Globus pallidus (tissue), 1 donor: ENCODE results near the gene DNAAF5.
"Not testable (repeated sequence)": the region's sequence is repeated elsewhere in the genome, so short reads cannot be mapped to it uniquely, and the experiment has no call there.

Experiments
- DNase-seq: peaks from one replicate; pipeline ENCODE4 v3.0.0-alpha.2; 2015; ENCODE audit warnings: low spot score

The DNAAF5 gene

DNA sequence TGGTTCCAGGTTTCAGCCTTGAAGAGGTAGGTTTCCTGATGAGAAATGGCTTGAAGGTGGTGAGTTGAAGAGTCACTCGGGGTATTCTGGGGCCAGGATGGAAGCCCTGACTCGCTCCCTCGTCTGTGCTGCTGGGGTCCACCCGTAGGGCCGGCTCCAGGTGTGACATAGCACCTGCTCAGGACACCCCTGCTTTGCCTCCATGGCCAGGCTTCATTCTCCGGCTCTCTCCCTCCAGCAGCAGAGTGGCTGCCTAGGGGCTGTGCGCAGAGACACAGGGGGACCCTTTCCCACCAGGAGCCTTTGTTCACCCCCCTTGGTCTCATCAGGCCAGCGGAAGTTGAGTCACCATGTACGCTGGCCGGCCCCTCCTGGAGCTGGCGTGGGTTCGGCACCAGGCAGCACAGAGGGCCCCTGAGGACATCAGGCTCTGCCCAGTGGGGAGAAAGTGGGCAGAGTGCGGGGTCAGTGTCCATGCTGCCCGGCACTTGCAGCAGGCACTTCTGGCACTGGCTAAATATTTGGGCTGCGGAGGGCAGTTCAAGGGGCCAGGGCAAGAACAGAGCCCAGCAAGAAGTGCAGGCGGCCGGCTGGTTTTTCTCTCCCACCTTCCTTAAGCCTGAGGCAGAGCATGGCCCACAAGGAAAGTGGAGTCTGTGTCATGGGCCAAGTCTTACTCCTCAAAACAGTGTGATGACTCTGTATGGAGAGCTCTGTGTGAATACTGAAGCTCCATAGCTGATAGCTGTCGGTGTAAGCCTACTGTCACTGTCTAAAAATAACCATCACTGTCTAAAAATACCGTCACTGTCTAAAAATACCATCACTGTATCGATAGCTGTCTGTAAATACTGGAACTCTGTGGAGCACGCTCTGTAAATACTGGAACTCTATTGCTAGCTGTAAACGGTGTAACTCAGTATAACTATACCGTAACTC, 4.3 kb downstream of the DNAAF5 start:
- DNase-seq = no peak

DNA sequence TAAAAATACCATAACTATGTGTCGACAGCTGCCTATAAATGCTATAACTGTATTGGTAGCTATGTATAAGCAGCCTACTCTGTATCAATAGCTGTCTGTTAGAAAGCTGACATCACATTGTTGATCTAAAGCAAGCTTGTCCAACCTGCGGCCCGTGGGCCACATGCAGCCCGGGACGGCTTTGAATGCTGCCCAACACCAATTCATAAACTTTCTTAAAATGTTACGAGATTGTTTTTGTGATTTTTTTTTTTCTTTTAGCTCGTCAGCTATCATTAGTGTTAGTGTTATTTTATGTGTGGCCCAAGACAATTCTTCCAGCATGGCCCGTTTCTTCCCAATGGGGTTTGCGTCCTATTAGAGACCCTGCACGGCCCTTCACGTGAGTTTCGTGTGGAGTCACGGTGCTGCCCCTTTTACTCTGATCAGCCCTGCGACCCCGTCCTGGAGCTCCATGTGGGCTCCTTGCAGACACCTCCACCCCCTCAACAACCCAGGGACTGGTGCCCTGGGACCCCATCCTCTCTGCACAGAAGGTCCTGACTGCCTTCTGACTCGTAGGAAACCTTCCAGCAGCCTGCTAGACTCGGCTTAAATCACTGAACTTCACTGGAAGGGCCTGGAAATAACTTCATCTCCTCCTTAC, 5.1 kb downstream of the DNAAF5 start:
- no peak for DNase-seq

DNA sequence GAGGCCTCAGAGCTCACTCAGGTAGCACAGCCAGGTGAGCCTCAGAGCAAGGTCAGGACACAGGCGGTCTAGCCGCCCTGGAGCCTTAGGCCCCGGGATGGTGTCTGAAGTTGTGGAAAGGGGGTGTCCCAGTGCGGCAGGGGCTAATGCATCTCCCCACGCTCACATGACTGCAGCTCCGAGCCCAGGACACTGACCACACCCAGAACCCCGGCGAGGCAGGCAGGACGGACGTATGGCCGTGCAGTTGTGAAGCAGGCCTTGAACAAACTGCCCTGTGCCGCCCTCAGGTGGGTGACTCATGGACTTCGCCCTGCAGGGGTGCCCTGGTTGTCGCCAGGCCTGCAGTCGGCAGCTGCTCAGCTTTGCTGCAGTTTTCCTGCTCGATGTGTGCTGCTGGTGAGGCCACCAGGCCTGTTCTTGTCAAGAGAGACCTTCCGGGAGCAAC, 5.6 kb downstream of the DNAAF5 start:
- DNase-seq = no peak

DNA sequence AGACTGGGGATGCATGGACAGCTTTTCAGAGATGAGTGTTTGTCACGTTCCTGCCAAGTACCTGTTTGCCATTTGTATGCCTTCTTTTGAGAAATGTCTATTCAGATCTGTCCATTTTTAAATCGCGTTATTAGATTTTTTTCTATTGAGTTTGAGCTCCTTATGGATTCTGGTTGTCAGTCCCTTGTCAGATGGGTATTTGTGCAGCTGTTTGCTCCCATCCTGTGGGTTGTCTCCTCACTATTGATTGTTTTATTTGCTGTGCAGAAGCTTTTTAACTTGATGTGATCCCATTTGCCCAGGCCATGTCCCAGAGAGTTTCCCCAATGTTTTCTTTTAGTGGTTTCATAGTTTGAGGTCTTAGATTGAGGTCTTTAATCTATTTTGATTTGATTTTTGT, 6.1 kb downstream of the DNAAF5 start:
- DNase-seq = no peak

DNA sequence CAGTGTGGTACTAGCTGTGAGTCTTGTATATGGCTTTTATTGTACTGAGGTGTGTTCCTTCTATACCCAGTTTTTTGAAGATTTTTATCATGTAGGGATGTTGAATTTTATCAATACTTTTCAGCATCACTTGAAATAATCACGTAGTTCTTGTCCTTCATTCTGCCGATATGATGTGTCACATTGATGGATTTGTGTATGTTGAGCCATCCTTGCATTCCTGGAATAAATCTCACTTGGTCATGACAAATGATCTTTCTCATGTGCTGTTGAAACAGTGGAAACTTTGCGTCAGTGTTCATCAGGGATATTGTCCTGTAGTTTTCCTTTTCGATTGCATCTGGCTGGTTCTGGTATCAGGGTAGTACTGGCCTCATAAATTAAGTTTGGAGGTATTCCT, 7.7 kb downstream of the DNAAF5 start:
- DNase-seq = no peak

DNA sequence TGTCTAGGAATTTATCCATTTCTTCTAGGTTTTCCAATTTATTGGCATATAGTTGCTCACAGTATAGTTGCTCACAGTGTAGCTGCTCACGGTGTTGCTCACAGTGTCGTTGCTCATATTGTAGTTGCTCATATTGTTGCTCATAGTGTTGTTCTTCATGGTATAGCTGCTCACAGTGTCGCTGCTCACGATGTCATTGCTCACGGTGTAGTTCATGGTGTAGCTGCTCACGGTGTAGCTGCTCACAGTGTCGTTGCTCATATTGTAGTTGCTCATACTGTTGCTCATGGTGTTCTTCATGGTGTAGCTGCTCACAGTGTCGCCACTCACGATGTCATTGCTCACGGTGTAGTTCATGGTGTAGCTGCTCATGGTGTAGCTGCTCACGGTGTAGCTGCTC, 8.3 kb downstream of the DNAAF5 start:
- no peak for DNase-seq

DNA sequence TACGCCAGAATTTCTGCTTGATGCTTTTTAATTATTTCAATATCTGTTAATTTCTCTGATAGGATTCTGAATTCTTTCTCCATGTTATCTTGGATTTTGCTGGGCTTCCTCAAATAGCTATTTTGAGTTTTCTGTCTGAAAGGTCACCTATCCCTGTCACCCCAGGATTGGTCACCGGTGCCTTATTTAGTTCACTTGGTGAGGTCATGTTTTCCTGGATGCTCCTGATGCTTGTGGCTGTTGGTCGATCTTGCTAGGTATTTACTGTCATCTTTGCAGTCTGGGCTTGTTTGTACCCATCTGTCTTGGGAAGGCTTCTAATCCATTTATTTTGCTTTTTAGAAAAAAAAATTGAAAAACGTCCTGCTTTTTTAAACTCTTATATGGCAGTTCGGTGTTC, 11.7 kb downstream of the DNAAF5 start:
- no peak for DNase-seq

DNA sequence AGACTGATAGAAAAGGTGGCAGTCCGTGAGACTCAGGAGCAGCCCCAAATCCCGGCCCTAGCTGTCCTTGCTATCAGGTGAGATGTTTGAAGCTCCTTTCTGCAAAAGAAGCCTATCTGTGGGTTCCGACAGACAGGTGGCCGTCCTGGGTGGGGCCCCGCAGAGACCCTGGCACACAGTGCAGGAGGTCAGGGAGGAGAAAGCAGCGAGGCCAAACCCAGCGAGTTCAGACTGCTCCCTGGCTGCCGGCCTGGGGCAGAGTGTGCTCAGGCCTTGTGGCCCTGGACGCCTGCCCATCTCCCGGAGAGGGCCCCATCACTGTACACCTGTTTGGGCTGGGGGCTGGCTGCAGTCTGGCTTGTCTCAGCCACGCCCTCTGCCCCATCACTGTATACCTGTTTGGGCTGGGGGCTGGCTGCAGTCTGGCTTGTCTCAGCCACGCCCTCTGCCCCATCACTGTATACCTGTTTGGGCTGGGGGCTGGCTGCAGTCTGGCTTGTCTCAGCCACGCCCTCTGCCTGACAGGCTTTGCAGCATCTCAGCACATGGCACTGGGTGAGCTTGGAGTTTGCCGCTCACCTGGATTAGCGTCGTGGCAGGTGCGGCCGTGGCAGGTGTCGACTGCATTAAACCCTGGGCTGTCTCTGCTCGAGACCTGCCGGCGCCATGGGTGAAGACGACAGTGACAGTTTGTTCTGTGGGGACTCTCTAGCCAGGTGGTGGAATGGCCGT, 12.4 kb downstream of the DNAAF5 start:
- DNase-seq = no peak

DNA sequence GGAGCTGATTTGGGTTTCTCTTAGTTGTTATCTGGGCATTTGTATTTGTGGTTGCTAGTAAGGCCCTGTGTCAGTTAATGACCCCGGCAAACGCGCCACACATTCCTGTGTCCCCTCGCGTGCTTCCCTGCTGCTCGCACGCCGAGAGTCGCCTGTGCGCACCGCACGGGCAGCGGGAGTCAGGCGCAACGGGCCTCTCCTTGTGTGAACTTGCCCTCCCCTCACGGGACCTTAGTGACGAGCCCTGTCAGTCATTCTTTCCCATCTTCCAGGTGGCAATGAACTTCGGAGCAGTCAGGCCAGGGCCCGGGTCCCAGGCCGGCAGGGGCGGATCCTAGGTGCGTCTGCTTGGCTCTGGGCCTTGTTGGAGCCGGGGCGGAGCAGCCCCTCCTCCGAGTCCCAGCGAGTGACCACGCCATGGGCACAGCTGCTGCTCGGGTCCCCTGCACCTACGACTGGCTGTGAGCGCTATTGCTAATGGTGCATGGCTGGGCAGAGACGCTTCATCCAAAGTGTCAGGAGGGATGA, 13.0 kb downstream of the DNAAF5 start:
- DNase-seq = no peak

DNA sequence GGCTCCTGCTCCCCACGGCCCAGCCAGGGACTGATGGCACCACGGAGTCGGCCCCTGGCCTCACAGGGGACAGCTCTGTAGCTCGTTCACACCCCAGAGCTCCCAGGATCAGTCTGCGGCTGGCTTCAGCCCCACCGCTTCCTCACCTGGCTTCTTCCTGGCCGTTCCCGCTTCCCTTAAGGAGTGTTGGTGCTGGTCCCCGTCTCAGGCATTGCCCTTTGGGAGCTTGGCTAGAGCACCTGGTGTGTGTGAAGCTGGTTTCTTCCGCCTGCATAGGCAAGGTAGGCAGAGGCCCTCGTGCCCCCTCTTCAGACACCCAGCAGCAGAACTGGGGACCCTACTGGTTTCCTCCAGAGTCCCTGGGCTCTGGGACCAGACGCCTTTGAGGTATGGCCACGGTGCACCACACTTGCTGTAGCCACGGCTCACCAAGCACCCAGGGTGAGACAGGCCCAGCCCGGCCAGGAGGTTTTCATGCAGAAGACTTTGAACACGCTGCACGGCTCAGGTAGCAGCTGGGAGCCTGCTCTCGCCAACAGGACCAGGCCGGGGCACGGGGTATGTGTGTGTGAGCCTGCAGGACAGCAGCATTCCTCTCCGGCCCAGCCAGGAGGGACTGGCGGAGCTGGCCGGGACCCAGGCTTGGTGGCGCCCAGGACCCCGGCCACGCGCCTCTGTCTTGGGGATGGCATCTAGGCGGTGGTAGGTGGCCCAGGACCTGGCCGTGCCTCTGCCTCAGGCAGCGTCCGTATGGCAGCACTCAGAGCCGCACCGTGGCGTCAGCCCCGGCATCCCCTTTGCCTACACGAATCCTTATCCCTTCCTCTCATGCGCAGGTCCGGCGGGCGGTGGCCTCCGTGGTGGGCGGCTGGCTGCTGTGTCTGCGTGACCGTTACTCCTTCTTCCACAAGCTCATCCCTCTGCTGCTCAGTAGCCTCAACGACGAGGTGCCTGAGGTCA, 13.8 kb downstream of the DNAAF5 start:
- no peak for DNase-seq

DNA sequence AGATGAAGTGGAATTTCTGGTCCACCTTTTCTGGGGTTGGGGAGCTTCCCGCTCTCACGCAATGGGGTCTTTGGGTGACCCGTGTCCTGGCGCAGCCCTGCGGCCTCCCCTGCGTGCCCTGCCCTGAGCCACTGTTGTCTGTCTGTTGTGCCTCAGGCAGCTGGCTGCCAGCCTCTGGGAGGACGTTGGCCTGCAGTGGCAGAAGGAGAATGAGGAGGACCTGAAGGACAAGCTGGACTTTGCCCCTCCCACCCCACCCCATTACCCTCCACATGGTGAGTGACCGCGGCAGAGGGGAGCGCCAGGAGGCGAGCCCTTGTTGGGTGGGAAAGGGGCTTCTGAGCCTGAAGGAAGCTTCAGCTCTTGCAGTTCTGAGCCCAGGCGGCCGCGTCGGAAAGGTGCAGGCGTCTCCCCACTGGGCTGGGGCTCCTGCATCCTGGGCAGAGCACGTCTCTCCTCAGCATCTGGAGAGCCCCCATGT, 14.7 kb downstream of the DNAAF5 start:
- no peak for DNase-seq

DNA sequence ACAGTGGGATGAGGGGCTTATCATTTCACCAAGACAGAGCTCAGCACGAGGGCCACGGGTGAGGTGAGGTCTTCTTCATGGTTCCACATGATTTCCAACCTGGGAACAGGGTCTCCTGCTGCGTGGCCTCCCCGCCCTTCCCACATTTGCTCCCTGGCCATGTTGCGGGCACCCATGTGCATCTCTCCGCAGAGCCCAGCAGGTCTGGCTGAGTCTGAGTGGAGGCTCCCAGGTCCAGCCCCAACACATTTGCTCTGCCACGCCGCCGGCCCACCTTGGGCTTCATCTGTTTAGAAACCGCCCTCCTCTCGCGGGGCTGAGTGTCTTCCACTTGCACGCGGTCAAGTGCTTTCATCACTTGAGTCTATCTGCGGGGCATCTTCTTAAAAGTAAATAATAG, 15.4 kb downstream of the DNAAF5 start:
- DNase-seq = no peak

DNA sequence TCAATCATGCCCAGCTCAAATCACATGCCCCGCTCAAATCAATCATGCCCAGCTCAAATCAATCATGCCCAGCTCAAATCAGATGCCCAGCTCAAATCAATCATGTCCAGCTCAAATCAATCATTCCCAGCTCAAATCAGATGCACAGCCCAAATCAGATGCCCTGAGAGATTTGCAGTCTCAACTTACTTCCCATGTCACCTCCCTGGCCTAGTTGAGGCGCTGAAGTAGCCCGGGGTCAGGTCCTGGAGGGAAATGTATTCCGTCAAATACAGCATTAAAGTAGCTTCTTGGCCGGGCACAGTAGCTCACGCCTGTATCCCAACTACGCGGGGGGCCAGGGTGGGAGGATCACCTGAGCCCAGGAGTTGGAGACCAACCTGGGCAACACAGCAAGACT, 16.3 kb downstream of the DNAAF5 start:
- DNase-seq = no peak

DNA sequence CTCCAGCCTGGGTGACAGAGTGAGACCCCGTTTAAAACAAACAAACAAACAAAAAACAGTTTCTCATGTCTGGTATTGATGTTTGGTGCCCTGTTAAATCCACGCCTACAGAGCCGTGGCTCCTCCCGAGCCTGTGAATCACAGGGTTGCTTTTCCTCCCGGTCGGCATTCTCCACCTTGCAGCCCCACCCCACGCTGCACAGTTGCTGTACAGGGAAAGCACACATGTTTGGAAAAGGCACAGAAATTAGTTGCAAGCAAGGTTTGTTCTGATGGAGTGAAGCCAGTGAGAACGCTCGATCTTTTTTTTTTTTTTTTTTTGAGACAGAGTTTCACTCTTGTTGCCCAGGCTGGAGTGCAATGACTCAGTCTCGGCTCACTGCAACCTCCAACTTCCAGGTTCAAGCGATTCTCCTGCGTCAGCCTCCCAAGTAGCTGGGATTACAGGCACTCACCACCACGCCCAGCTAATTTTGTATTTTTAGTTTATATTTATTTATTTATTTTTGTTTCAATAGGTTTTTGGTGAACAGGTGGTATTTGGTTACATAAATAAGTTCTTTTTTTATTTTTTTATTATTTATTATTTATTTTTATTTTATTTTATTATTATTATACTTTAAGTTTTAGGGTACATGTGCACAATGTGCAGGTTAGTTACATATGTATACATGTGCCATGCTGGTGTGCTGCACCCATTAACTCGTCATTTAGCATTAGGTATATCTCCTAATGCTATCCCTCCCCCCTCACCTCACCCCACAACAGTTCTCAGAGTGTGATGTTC, 17.0 kb downstream of the DNAAF5 start:
- not testable (repeated sequence) for DNase-seq

DNA sequence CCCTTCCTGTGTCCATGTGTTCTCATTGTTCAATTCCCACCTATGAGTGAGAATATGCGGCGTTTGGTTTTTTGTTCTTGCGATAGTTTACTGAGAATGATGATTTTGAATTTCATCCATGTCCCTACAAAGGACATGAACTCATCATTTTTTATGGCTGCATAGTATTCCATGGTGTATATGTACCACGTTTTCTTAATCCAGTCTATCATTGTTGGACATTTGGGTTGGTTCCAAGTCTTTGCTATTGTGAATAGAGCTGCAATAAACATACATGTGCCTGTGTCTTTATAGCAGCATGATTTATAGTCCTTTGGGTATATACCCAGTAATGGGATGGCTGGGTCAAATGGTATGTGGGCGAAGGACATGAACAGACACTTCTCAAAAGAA, 17.6 kb downstream of the DNAAF5 start:
- not testable (repeated sequence) for DNase-seq

DNA sequence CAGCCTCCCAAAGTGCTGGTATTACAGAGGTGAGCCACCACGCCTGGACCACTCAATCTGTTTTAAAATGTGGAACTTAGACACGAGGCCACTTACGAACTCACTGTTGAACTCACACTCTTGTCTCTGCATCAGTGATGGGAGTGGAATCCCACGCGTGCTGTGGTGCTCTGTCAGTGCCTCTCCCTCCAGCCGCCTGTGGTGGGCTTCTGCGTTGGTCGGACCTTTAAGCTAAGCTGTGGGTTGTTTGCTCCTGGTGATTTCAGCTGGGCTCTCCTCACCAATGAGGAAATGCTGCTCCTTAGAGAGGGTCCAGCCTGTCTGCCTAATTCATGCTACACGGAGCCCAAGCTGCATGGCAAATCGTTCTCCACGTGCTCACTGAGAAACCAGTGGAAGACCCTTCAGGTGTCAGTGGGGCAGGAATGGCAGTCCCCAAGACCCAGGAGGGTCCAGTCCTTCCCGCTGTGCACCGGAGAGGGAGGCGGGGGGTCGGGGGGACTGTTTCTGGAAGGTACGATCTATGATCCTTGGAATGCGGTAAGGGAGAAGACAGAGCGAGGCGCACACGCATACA, 18.4 kb downstream of the DNAAF5 start:
- DNase-seq = no peak

DNA sequence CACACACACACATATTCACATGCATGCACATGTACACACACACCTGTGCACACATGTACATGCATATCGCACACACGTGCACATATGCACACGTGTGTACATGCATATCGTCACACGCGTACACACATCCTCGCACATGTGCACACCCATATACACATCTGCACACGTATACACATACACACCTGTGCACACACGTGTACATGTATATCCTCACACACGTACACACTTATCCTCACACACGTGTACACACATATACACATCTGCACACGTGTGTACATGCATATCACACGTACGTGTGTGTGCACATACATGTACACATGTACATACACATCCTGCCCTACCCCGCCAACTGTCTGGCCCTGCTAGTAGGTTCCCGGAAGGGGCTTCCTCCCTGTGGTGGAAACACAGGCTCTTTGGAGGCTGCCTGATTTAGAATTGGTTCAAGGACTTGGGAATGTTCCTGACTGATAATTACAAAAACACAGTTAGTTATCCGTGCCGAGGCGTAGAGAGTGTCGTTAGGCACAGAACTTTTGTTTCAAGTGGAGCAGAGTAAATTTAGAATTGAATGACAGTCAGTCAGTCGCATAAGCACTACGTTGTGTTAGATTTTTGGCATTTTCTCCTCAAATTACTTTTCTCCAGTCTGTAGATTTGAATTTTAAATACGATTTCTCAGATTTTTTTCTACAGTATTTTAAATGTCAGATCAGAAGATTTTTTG, 19.1 kb downstream of the DNAAF5 start:
- no peak for DNase-seq

DNA sequence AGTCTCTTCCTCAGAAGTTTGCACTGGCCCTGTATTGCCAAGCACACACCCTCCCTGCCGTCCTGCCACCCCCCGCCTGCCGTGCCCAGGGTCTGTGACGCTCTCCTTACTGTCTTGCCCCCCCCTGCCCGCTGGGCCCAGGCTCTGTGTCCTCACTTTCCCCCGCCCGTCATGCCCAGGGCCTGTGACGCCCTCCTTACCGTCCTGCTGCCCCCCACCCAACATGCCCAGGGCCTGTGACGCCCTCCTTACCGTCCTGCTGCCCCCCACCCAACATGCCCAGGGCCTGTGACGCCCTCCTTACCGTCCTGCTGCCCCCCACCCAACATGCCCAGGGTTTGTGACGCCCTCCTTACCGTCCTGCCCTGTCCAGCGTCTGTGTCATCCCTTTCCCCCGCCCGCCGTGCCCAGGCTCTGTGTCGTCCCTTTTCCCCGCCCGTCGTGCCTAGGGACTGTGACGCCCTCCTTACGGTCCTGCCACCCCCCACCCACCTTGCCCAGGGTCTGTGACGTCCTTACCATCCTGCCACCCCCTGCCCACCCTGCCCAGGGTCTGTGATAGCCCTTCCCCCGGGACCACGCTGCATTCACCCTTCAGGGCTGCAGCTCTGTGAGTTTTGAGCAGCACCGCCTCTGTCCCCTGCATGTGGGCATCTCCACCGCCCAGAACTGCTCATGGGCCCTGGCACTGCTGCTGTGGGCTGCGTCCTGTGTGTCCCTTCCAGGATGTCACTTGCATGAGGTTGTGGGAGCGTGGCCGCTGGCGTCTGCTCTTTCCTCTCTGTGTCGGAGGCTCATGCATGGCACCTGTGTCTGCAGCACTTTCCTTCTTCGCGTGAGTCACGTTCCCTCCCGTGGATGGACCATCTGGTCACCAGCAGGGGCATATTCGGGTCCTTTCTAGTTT, 19.9 kb downstream of the DNAAF5 start:
- DNase-seq = no peak
